GM12801 (cell line): ENCODE measurements around the gene NAA16.

Experiments used
- CTCF ChIP-seq: IDR thresholded peaks from one replicate; pipeline ENCODE4 v1.5.1; 2011; ENCODE audit warnings: control low read depth; ENCODE audit not compliant: insufficient read length; ENCODE audit errors: extremely low read depth

The NAA16 gene

GRCh38 chr13:41307884-41308640 is 3.0 kb upstream of the NAA16 start:
- TF ChIP-seq CTCF, result no peak

GRCh38 chr13:41311406-41312175 is 524 bp downstream of the NAA16 start:
- TF ChIP-seq CTCF, result no peak

DNA sequence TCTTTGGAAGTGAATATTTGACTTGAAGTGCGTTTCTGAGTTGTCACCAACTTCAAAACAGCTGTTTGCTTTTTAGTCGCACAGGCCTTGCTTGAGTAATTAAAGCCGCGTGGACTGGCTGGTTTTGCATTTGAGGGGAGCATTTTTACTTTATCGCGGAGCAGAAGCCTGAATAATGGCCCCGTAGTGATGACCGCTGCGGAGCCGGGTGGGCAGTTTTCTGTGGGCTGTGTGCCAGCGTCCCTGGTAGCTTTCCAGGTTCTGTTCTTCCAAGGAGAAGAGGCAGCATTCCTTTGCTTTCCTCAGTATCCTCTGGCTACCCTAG is 1.1 kb downstream of the NAA16 start:
- TF ChIP-seq CTCF, result no peak

- TF ChIP-seq CTCF, result no peak
Measured at GRCh38 chr13:41313117-41313516, 2.0 kb downstream of the NAA16 start.

DNA sequence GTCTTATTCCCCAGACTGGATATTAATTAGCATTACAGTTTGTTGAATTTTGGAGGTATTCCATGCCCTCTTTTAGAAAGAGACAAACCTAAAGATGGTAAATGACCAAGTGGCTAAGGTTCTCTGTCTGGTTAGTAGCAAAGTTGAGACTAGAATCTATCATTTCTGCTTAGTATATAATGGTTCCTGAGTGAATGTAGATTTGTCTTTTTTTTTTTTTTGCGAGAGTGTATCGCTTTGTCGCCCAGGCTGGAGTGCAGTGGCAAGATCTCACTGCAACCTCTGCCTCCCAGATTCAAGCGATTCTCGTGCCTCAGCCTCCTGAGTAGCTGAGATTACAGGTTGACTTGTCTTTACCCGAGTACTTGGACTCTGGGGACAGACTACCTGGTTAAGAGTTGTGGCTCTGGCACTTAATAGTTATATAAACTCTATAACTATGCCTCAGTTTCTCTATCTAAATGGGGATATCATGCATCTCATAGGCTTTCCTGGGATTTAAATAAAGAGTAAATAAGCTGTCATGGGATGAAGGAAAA is 2.7 kb downstream of the NAA16 start:
- TF ChIP-seq CTCF, result no peak

- no peak for TF ChIP-seq CTCF
Measured at GRCh38 chr13:41315443-41316047, 4.5 kb downstream of the NAA16 start.

DNA sequence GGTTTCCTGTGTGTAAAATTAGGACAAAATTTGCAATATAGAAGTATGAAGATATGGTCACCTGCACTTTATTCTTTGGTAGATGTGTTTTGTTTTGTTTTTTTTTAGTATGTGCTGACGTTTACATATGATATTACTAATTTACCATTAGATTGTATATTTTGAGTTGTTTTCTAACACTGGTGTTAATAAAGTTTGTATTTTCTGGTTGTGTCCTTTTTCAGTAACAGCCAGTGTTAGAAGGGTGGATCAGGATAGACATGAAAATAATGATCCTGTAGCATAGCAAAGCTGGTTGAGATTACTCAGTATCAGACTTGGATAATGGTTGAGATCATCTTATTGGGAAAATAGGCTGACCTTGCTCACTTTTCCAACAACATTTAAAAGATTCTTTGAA is 6.2 kb downstream of the NAA16 start:
- no peak for TF ChIP-seq CTCF
